ENCODE measurements around the gene ERBB2. TPM values are rescaled to one million over a fixed set of nuclear protein-coding genes. Genes with fewer than 3 reads are reported as not detected.

The ERBB2 gene
- total and polyA plus RNA-seq, 2 donors from 2014 or later, result 76.5 to 186 TPM

DNA sequence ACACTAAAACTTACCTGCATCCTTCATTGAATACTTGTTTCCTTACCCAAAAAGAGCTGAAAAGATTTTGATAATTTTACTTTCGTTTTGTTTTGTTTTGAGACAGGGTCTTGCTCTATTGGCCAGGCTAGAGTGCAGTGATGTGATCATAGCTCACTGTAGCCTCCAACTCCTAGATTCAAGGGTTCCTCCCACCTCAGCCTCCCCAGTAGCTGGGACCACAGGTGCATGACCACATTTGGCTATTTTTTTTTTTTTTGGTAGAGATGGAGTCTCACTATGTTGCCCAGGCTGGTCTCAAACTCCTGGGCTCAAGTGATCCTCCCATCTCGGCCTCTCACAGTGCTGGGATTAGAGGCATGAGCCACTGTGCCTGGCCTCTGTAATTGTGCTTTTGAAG is 44.8 kb upstream of the ERBB2 start:
- DNase-seq, result no peak
- no peak for FAIRE-seq
- Histone ChIP-seq H3K27me3 (ENCODE audit: control insufficient read depth, insufficient read depth, low read length) (no peaks in the 10 kb centered on the region), H3K36me3 (ENCODE audit: control insufficient read depth in 2 of 3, insufficient read depth in 3 of 3, low read length in 3 of 3) (peaks cover 0 to 4% (median under 1%) of the 10 kb centered on the region in 3 donors), H3K9ac (ENCODE audit: low read length in 3 of 3) (no peak overlapping the region), H3K4me1 (ENCODE audit: control insufficient read depth in 2 of 3, insufficient read depth in 2 of 3, low read depth in 1 of 3, low read length in 3 of 3) (peaks cover 0 to 7% (median 0%) of the 10 kb centered on the region in 3 donors), H3K9me3 (ENCODE audit: control insufficient read depth in 2 of 3, insufficient read depth in 1 of 3, low read length in 3 of 3) (no peaks in the 10 kb centered on the region), H3K4me3 (ENCODE audit: low read length in 3 of 3) (no peak overlapping the region), H3K27ac (ENCODE audit: low read depth in 2 of 2, low read length in 2 of 2) (no peak overlapping the region)
- TF ChIP-seq, protein P1, sequence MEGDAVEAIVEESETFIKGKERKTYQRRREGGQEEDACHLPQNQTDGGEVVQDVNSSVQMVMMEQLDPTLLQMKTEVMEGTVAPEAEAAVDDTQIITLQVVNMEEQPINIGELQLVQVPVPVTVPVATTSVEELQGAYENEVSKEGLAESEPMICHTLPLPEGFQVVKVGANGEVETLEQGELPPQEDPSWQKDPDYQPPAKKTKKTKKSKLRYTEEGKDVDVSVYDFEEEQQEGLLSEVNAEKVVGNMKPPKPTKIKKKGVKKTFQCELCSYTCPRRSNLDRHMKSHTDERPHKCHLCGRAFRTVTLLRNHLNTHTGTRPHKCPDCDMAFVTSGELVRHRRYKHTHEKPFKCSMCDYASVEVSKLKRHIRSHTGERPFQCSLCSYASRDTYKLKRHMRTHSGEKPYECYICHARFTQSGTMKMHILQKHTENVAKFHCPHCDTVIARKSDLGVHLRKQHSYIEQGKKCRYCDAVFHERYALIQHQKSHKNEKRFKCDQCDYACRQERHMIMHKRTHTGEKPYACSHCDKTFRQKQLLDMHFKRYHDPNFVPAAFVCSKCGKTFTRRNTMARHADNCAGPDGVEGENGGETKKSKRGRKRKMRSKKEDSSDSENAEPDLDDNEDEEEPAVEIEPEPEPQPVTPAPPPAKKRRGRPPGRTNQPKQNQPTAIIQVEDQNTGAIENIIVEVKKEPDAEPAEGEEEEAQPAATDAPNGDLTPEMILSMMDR (IDR thresholded peaks at IDR 0.05; ENCODE audit: borderline replicate concordance, extremely low read depth, insufficient read depth), result no peak
- intact Hi-C loops (cut with DNase I), result no loop called here

DNA sequence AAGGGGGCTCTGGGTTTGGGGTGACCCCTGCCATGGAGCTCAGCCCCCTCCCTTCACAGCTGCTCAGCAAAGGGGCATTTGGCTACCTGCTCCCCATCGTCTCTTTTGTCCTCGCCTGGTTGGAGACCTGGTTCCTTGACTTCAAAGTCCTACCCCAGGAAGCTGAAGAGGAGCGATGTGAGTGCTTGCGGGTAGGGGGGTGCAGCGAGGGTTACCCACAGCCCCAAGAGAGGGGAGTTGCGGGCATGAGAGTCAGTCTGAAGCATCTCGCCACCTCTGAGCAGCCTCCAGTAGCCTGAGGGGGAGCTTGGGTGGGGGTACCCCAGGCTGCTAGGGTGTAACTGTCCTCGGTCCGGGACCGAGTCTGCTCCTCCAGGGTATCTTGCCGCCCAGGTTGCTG is 41.5 kb upstream of the ERBB2 start:
- H3K36me3 ChIP-seq (ENCODE audit: control insufficient read depth in 2 of 3, insufficient read depth in 3 of 3, low read length in 3 of 3), result peaks cover 0 to 18% (median 6%) of the 10 kb centered on the region in 3 donors
- DNase-seq (no peak), FAIRE-seq (no peak)
- intact Hi-C loops (cut with DNase I), result no loop called here
- peaks cover 0 to 15% (median 3%) of the 10 kb centered on the region in 3 donors for H3K4me1 ChIP-seq (ENCODE audit: control insufficient read depth in 2 of 3, insufficient read depth in 2 of 3, low read depth in 1 of 3, low read length in 3 of 3)
- TF ChIP-seq, protein P1 (IDR thresholded peaks at IDR 0.05; ENCODE audit: borderline replicate concordance, extremely low read depth, insufficient read depth), result no peak
- no peak overlapping the region for H3K27ac ChIP-seq (ENCODE audit: low read depth in 2 of 2, low read length in 2 of 2)
- H3K9ac ChIP-seq (ENCODE audit: low read length in 3 of 3), result no peak overlapping the region
- no peaks in the 10 kb centered on the region for H3K27me3 ChIP-seq (ENCODE audit: control insufficient read depth, insufficient read depth, low read length)
- no peaks in the 10 kb centered on the region for H3K9me3 ChIP-seq (ENCODE audit: control insufficient read depth in 2 of 3, insufficient read depth in 1 of 3, low read length in 3 of 3)
- no peak overlapping the region for H3K4me3 ChIP-seq (ENCODE audit: low read length in 3 of 3)

DNA sequence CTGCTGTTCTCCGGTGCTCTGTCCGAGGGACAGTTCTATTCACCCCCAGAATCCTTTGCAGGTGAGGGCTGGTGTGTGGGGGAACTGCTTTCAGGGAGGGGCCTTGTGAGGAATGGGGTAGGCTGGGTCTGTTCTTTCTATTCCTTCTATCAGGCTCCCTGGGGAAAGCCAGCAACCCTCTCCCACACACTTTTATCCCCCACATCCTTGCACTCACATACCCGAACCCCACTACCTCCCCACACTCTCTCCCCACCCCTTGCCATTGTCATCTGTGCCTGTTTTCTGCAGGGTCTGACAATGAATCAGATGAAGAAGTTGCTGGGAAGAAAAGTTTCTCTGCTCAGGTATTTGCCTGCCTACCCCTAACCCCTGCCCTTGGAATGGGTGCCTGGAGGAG is 41.1 kb upstream of the ERBB2 start:
- intact Hi-C loops (cut with DNase I), result no loop called here
- peaks cover 0 to 18% (median 6%) of the 10 kb centered on the region in 3 donors for H3K36me3 ChIP-seq (ENCODE audit: control insufficient read depth in 2 of 3, insufficient read depth in 3 of 3, low read length in 3 of 3)

More for the DNA sequence above, 41.1 kb upstream of the ERBB2 start:
- Histone ChIP-seq H3K27ac (ENCODE audit: low read depth in 2 of 2, low read length in 2 of 2) (no peak overlapping the region), H3K9ac (ENCODE audit: low read length in 3 of 3) (no peak overlapping the region), H3K4me3 (ENCODE audit: low read length in 3 of 3) (no peak overlapping the region), H3K27me3 (ENCODE audit: control insufficient read depth, insufficient read depth, low read length) (no peaks in the 10 kb centered on the region), H3K4me1 (ENCODE audit: control insufficient read depth in 2 of 3, insufficient read depth in 2 of 3, low read depth in 1 of 3, low read length in 3 of 3) (peaks cover 0 to 17% (median 3%) of the 10 kb centered on the region in 3 donors), H3K9me3 (ENCODE audit: control insufficient read depth in 2 of 3, insufficient read depth in 1 of 3, low read length in 3 of 3) (no peaks in the 10 kb centered on the region)
- DNase-seq, result no peak
- TF ChIP-seq, protein P1 (IDR thresholded peaks at IDR 0.05; ENCODE audit: borderline replicate concordance, extremely low read depth, insufficient read depth), result no peak
- FAIRE-seq, result no peak

All from kidney (tissue), 14 donors.